ENCODE results near the gene ARHGAP32.

Gene ARHGAP32

GRCh38 chr11:128929468-128929867, 262.7 kb downstream of the ARHGAP32 start:
- CTCF ChIA-PET: interaction anchor here (0.9 kb wide), 1 partner anchor 45 kb away, joined by 5 read pairs; no protein-coding TSS in a partner anchor
- no peak for DNase-seq (ENCODE audit: low spot score)
- POLR2A ChIA-PET (ENCODE audit: low non-redundant PET): no interaction called here
- TF ChIP-seq, protein P1, sequence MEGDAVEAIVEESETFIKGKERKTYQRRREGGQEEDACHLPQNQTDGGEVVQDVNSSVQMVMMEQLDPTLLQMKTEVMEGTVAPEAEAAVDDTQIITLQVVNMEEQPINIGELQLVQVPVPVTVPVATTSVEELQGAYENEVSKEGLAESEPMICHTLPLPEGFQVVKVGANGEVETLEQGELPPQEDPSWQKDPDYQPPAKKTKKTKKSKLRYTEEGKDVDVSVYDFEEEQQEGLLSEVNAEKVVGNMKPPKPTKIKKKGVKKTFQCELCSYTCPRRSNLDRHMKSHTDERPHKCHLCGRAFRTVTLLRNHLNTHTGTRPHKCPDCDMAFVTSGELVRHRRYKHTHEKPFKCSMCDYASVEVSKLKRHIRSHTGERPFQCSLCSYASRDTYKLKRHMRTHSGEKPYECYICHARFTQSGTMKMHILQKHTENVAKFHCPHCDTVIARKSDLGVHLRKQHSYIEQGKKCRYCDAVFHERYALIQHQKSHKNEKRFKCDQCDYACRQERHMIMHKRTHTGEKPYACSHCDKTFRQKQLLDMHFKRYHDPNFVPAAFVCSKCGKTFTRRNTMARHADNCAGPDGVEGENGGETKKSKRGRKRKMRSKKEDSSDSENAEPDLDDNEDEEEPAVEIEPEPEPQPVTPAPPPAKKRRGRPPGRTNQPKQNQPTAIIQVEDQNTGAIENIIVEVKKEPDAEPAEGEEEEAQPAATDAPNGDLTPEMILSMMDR (conservative IDR thresholded peaks at IDR 0.05; ENCODE audit: low read depth): no peak
- H3K27ac ChIP-seq: no peak overlapping the region

- no peak overlapping the region for H3K27ac ChIP-seq
- ChIA-PET POLR2A (ENCODE audit: low non-redundant PET) (no interaction called here), CTCF (no interaction called here)
- DNase-seq (ENCODE audit: low spot score): no peak
- TF ChIP-seq, protein P1 (conservative IDR thresholded peaks at IDR 0.05; ENCODE audit: low read depth): no peak
These were observed 263.7 kb downstream of the ARHGAP32 start for GRCh38 chr11:128928400-128928799.

- POLR2A ChIA-PET (ENCODE audit: low non-redundant PET): no interaction called here
- TF ChIP-seq, protein P1 (conservative IDR thresholded peaks at IDR 0.05; ENCODE audit: low read depth): no peak
- CTCF ChIA-PET: interaction anchor here (1.2 kb wide), 1 partner anchor 96 kb away, joined by 3 read pairs; no protein-coding TSS in a partner anchor
- H3K27ac ChIP-seq: no peak overlapping the region
- DNase-seq (ENCODE audit: low spot score): no peak
These were observed 264.3 kb downstream of the ARHGAP32 start for GRCh38 chr11:128927683-128928336.

- DNase-seq (ENCODE audit: low spot score): no peak
- ChIA-PET CTCF (interaction anchor here (1.2 kb wide), 1 partner anchor 95 kb away, joined by 3 read pairs; no protein-coding TSS in a partner anchor), POLR2A (ENCODE audit: low non-redundant PET) (no interaction called here)
- H3K27ac ChIP-seq: no peak overlapping the region
- TF ChIP-seq, protein P1 (conservative IDR thresholded peaks at IDR 0.05; ENCODE audit: low read depth): no peak
These were observed 265.0 kb downstream of the ARHGAP32 start for GRCh38 chr11:128927108-128927461.

DNA sequence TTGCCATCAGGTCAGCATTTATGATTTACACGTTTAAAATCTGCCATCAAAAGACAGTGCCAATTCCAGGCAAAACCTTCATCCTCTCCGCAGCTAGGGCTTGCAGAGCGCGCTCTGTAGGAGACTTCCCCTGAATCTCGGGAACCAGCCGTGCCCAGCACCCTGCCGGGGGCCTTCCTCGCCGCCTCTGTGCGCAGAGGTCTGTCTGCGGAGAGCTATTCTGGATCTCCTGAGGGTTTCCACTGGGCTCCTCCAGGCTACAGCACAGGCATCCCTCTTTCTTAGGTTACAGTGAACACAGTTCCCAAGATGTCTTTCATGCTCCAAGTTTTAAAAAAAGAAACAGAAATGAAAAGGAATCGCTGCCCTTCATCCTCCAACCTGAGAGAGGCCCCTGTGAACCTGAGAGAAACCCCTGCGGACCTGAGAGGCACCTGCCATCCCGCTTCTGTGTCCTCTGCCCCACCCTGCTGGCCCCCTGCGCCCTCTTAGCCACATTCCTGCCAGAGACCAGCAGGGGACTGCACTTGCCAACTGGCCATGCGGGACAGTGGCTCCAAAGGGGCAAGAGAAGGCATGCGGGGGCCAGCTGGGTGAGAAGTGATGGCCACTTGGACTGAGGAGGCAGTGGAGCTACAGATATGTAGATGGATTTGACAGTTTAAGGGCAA, 265.6 kb downstream of the ARHGAP32 start:
- H3K27ac ChIP-seq: no peak overlapping the region
- POLR2A ChIA-PET (ENCODE audit: low non-redundant PET): no interaction called here
- DNase-seq (ENCODE audit: low spot score): no peak

DNA sequence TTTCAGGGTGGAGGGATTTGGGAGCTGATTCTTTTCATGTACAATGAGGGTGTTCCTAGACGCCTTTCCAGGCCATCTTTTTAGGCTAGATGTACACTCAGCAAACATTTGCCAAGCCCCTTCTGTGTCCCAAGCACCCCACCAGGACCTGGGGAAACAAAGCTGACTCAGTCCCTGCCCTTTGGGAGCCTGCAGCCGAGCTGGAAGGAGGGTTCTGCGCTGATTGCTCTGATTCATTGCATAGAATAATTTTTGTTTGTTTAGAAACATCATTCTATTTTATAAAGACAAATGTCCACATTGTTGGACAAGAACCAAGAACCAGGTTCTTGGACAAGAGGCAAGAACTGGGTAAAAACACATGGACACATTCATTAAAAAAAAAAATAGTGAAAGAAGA, 266.1 kb downstream of the ARHGAP32 start:
- TF ChIP-seq, protein P1 (conservative IDR thresholded peaks at IDR 0.05; ENCODE audit: low read depth): no peak
- no peak overlapping the region for H3K27ac ChIP-seq
- POLR2A ChIA-PET (ENCODE audit: low non-redundant PET): no interaction called here
- CTCF ChIA-PET: no interaction called here
- no peak for DNase-seq (ENCODE audit: low spot score)

More for the DNA sequence above, 265.6 kb downstream of the ARHGAP32 start:
- CTCF ChIA-PET: interaction anchor here (1.2 kb wide), 1 partner anchor 95 kb away, joined by 3 read pairs; no protein-coding TSS in a partner anchor
- TF ChIP-seq, protein P1 (conservative IDR thresholded peaks at IDR 0.05; ENCODE audit: low read depth): no peak
